K562 (cell line): ENCODE results near the gene RNF151. TPM values are rescaled to one million over a fixed set of nuclear protein-coding genes. Genes with fewer than 3 reads are reported as not detected.
A peak's percentile ranks its signal among the peaks of the same experiment; 100 is the strongest.

Source experiments
- CBFB ChIP-seq: sonication (generic); formaldehyde crosslinking; IDR thresholded peaks from 2 replicates; pipeline ENCODE4 v1.4.0; 2020; ENCODE audit warnings: mild to moderate bottlenecking, missing genetic modification reagents
- CHD4 ChIP-seq: fragments of 200-600 bp; sonication (generic); IDR thresholded peaks from 3 replicates; pipeline ENCODE4 v1.6.1; 2012; ENCODE audit warnings: low read depth, mild to moderate bottlenecking, mixed read lengths, low read length, inconsistent platforms; ENCODE audit not compliant: insufficient read depth, insufficient replicate concordance, poor library complexity, severe bottlenecking
- ESRRA ChIP-seq: fragments of 450-650 bp; IDR thresholded peaks from 2 replicates; pipeline ENCODE4 v1.6.1; 2014; ENCODE audit warnings: low read depth, mild to moderate bottlenecking, moderate library complexity, borderline replicate concordance
- IFI16 ChIP-seq: fragments of 250-450 bp; sonication (Bioruptor Pico); IDR thresholded peaks from 2 replicates; pipeline ENCODE4 v2.1.2; 2022; ENCODE audit warnings: mild to moderate bottlenecking, inconsistent platforms
- JUNB ChIP-seq: fragments of 450-650 bp; formaldehyde crosslinking; conservative IDR thresholded peaks from 2 replicates; pipeline ENCODE4 v1.4.0; 2020; ENCODE audit warnings: mild to moderate bottlenecking
- MEF2D ChIP-seq: conservative IDR thresholded peaks from 2 replicates; pipeline ENCODE4 v1.6.1; 2016; ENCODE audit warnings: low read depth, missing genetic modification characterization, missing compliant biosample characterization
- PHB2 ChIP-seq: fragments of 450-650 bp; IDR thresholded peaks from 2 replicates; pipeline ENCODE4 v1.6.1; 2017; ENCODE audit warnings: low read depth
- RBM15 ChIP-seq: fragments of 200-400 bp; formaldehyde crosslinking; IDR thresholded peaks from 2 replicates; pipeline ENCODE4 v1.6.1; 2018; ENCODE audit warnings: mild to moderate bottlenecking, low read length, moderate library complexity; ENCODE audit not compliant: insufficient read depth
- TAL1 ChIP-seq: fragments of 450-650 bp; IDR thresholded peaks from 2 replicates; pipeline ENCODE4 v1.6.1; 2016; ENCODE audit warnings: mild to moderate bottlenecking
- ZNF12 ChIP-seq: sonication (generic); formaldehyde crosslinking; IDR thresholded peaks from 2 replicates; pipeline ENCODE4 v1.4.0; 2020; ENCODE audit warnings: mild to moderate bottlenecking, missing genetic modification reagents
- ZNF232 ChIP-seq: sonication (generic); formaldehyde crosslinking; IDR thresholded peaks from 2 replicates; pipeline ENCODE4 v1.8.0; 2022; ENCODE audit warnings: mild to moderate bottlenecking, missing genetic modification reagents
- ZNF3 ChIP-seq: fragments of 250-450 bp; sonication (Bioruptor Pico); IDR thresholded peaks from 2 replicates; pipeline ENCODE4 v1.5.0; 2021; ENCODE audit warnings: mild to moderate bottlenecking, moderate library complexity
- ZNF354B ChIP-seq: fragments of 250-450 bp; sonication (Bioruptor Pico); IDR thresholded peaks from 2 replicates; pipeline ENCODE4 v1.4.0; 2020
- polyA plus RNA-seq, 8 experiments: library from polyadenylated mRNA; depleted of rRNA in 4 of 8; stranded (reverse) in 5 of 8; unstranded in 3 of 8; fragments of >200 nt; fragmentation: Nextera tagmentation in 2 of 8; fragmentation: Illumina TruSeq in 1 of 8; extraction: Ambion mirVana in 2 of 8; extraction: Trizol in 1 of 8; gene quantifications; 2 replicates each; pipeline versions ENCODE4 v1.2.1 to v1.2.3, GENCODE V29; 2011 to 2014; ENCODE audit warnings: inconsistent platforms in 1 of 8, missing spikeins in 1 of 8
- total RNA-seq, 7 experiments: library from RNA; depleted of rRNA in 6 of 7; stranded (reverse); fragments of >200 nt in 6 of 7; fragmentation: Illumina TruSeq in 2 of 7; extraction: Trizol in 2 of 7; gene quantifications; 2 replicates each; pipeline versions ENCODE4 v1.2.1 to v1.2.3, GENCODE V29; 2011 to 2021; ENCODE audit warnings: low replicate concordance in 1 of 7
- TF ChIP-seq, protein P1 (sequence below): fragments of 200-600 bp; sonication (generic); IDR thresholded peaks from one replicate; pipeline ENCODE4 v1.6.1; 2012; ENCODE audit warnings: mild to moderate bottlenecking, low read depth, low read length, inconsistent platforms
- TF ChIP-seq, protein P2 (sequence below), 2 experiments: fragments of 200-800 bp in 1 of 2; sonication (Bioruptor generic) in 1 of 2; sonication (generic) in 1 of 2; formaldehyde crosslinking in 1 of 2; IDR thresholded peaks in 1 of 2; conservative IDR thresholded peaks in 1 of 2; 2 replicates each; pipeline versions ENCODE4 v1.5.0 to v1.6.1; 2016 to 2020; ENCODE audit warnings: missing compliant biosample characterization in 1 of 2, missing genetic modification characterization in 1 of 2, missing genetic modification reagents in 1 of 2

The RNF151 gene
- total and polyA plus RNA-seq, 9 of the 15 experiments (the other 6 are each of a cell fraction or from before 2014, with no cell fraction given) = not detected

DNA sequence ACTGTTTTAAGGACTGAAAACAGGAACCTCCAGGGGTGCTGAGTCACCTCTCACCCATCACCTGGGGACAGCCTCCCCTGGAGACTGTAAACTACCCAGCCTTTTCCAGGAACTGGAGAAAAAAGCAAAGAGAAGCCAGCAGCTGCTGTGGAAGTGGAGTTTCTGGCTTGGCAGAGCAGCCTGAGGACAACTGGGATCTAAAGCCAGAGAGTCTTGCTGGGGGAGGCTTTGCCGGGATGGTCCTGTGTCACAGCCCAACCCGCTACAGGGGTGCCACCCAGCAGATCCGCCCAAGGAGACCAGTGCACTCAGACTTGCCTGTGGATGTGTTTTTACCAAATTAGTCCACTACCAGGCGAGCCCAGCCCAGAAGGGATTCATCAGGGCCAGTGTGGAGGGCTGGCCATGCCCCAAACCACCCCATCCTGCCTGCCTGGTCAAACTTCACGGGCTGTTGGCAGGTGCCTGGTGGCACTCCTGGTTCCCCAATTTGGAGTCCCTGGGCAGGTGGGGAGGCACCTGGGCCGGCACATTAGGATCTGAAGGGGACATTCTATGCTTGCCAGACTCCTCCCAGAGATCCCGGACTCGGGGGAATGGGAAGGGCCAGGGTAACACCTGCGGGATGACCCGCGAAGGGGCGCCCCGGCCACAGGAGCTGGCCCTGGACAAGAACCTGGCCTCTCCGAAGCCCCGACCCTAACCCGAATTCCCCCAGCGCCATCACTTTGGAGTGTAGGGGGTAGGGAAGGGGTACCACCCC is 24.4 kb upstream of the RNF151 start (continued):
- TF ChIP-seq, protein P1, sequence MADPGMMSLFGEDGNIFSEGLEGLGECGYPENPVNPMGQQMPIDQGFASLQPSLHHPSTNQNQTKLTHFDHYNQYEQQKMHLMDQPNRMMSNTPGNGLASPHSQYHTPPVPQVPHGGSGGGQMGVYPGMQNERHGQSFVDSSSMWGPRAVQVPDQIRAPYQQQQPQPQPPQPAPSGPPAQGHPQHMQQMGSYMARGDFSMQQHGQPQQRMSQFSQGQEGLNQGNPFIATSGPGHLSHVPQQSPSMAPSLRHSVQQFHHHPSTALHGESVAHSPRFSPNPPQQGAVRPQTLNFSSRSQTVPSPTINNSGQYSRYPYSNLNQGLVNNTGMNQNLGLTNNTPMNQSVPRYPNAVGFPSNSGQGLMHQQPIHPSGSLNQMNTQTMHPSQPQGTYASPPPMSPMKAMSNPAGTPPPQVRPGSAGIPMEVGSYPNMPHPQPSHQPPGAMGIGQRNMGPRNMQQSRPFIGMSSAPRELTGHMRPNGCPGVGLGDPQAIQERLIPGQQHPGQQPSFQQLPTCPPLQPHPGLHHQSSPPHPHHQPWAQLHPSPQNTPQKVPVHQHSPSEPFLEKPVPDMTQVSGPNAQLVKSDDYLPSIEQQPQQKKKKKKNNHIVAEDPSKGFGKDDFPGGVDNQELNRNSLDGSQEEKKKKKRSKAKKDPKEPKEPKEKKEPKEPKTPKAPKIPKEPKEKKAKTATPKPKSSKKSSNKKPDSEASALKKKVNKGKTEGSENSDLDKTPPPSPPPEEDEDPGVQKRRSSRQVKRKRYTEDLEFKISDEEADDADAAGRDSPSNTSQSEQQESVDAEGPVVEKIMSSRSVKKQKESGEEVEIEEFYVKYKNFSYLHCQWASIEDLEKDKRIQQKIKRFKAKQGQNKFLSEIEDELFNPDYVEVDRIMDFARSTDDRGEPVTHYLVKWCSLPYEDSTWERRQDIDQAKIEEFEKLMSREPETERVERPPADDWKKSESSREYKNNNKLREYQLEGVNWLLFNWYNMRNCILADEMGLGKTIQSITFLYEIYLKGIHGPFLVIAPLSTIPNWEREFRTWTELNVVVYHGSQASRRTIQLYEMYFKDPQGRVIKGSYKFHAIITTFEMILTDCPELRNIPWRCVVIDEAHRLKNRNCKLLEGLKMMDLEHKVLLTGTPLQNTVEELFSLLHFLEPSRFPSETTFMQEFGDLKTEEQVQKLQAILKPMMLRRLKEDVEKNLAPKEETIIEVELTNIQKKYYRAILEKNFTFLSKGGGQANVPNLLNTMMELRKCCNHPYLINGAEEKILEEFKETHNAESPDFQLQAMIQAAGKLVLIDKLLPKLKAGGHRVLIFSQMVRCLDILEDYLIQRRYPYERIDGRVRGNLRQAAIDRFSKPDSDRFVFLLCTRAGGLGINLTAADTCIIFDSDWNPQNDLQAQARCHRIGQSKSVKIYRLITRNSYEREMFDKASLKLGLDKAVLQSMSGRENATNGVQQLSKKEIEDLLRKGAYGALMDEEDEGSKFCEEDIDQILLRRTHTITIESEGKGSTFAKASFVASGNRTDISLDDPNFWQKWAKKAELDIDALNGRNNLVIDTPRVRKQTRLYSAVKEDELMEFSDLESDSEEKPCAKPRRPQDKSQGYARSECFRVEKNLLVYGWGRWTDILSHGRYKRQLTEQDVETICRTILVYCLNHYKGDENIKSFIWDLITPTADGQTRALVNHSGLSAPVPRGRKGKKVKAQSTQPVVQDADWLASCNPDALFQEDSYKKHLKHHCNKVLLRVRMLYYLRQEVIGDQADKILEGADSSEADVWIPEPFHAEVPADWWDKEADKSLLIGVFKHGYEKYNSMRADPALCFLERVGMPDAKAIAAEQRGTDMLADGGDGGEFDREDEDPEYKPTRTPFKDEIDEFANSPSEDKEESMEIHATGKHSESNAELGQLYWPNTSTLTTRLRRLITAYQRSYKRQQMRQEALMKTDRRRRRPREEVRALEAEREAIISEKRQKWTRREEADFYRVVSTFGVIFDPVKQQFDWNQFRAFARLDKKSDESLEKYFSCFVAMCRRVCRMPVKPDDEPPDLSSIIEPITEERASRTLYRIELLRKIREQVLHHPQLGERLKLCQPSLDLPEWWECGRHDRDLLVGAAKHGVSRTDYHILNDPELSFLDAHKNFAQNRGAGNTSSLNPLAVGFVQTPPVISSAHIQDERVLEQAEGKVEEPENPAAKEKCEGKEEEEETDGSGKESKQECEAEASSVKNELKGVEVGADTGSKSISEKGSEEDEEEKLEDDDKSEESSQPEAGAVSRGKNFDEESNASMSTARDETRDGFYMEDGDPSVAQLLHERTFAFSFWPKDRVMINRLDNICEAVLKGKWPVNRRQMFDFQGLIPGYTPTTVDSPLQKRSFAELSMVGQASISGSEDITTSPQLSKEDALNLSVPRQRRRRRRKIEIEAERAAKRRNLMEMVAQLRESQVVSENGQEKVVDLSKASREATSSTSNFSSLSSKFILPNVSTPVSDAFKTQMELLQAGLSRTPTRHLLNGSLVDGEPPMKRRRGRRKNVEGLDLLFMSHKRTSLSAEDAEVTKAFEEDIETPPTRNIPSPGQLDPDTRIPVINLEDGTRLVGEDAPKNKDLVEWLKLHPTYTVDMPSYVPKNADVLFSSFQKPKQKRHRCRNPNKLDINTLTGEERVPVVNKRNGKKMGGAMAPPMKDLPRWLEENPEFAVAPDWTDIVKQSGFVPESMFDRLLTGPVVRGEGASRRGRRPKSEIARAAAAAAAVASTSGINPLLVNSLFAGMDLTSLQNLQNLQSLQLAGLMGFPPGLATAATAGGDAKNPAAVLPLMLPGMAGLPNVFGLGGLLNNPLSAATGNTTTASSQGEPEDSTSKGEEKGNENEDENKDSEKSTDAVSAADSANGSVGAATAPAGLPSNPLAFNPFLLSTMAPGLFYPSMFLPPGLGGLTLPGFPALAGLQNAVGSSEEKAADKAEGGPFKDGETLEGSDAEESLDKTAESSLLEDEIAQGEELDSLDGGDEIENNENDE = no peak
- TF ChIP-seq ZNF3 (CRISPR knock-in tag) (no peak), IFI16 (CRISPR knock-in tag) (no peak), CHD4 (no peak), ZNF354B (CRISPR knock-in tag) (no peak), ZNF232 (CRISPR knock-in tag) (no peak), TAL1 (no peak), RBM15 (no peak), ZNF12 (CRISPR knock-in tag) (no peak), CBFB (no peak), ESRRA (peak; percentile 11; the same call in 1 of the 2 replicates), MEF2D (tag) (no peak), JUNB (CRISPR knock-in tag) (no peak), PHB2 (no peak)
- TF ChIP-seq, protein P2, sequence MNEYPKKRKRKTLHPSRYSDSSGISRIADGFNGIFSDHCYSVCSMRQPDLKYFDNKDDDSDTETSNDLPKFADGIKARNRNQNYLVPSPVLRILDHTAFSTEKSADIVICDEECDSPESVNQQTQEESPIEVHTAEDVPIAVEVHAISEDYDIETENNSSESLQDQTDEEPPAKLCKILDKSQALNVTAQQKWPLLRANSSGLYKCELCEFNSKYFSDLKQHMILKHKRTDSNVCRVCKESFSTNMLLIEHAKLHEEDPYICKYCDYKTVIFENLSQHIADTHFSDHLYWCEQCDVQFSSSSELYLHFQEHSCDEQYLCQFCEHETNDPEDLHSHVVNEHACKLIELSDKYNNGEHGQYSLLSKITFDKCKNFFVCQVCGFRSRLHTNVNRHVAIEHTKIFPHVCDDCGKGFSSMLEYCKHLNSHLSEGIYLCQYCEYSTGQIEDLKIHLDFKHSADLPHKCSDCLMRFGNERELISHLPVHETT (CRISPR knock-in tag; conservative IDR thresholded peaks at IDR 0.05 in 1 of 2, IDR thresholded peaks at IDR 0.05 in 1 of 2) = 0 out of 4 replicates have a peak, but pooled peaks of 1 of the 2 experiments have one; percentile 22
